ENCODE measurements around the gene CD99L2.

- TF ChIP-seq CTCF (conservative IDR thresholded peaks at IDR 0.05; ENCODE audit: low read depth, low read length) = no peak
- TF ChIP-seq EZH2 (IDR thresholded peaks at IDR 0.05; ENCODE audit: borderline replicate concordance, low read depth, low read length, poor library complexity, severe bottlenecking) = no peak
These were observed 130.4 kb downstream of the CD99L2 start for GRCh38 chrX:150768132-150768485.

Measured in A673 (cell line).